ENCODE results near the gene EMC10. TPM values are rescaled to one million over a fixed set of nuclear protein-coding genes. Genes with fewer than 3 reads are reported as not detected.

EMC10 gene
- total RNA-seq, 1 experiment from 2014 or later = 109 TPM

GRCh38 chr19:50498219-50499056 is 22.1 kb downstream of the EMC10 start:
- Histone ChIP-seq H3K27me3 (ENCODE audit: insufficient read depth, low read length) (peaks cover 24% of the 10 kb centered on the region; the same call in 1 of the 2 replicates), H2AFZ (ENCODE audit: low read length) (no peak overlapping the region), H3K4me1 (ENCODE audit: insufficient read depth, low read length) (no peaks in the 10 kb centered on the region), H2BK120ac (ENCODE audit: low read depth, low read length, poor library complexity, severe bottlenecking) (no peak overlapping the region), H3K9ac (ENCODE audit: extremely low read depth, insufficient read length, low read length) (no peak overlapping the region), H2BK20ac (ENCODE audit: low read depth, low read length, poor library complexity, severe bottlenecking) (no peak overlapping the region), H2BK5ac (ENCODE audit: insufficient read length, low read length) (no peak overlapping the region), H2BK12ac (ENCODE audit: insufficient read length, low read depth, low read length) (no peak overlapping the region), H3K79me1 (ENCODE audit: insufficient read depth, low read depth, low read length, poor library complexity, severe bottlenecking) (no peaks in the 10 kb centered on the region), H3K23ac (ENCODE audit: insufficient read length, low read depth, low read length) (no peak overlapping the region), H4K5ac (ENCODE audit: insufficient read length, low read depth, low read length) (no peak overlapping the region), H3K14ac (ENCODE audit: insufficient read depth, low read length) (no peak overlapping the region), H3K18ac (ENCODE audit: insufficient read length, low read depth, low read length) (no peak overlapping the region), H4K8ac (replicated peaks; ENCODE audit: insufficient read length, low read depth, low read length) (no peak overlapping the region), H3K4me2 (ENCODE audit: insufficient read depth, insufficient read length, low read length) (no peak overlapping the region), H4K91ac (ENCODE audit: insufficient read length, low read depth, low read length) (no peak overlapping the region), H2BK15ac (ENCODE audit: low read depth, low read length) (no peak overlapping the region), H3K4ac (ENCODE audit: low read depth, low read length) (no peak overlapping the region), H3K23me2 (ENCODE audit: insufficient read length, low read depth, low read length, poor library complexity, severe bottlenecking) (peaks cover 3% of the 10 kb centered on the region), H3K27ac (ENCODE audit: insufficient read length, low read depth, low read length) (no peak overlapping the region), H3T11ph (ENCODE audit: low read length) (no peak overlapping the region), H3K9me3 (ENCODE audit: control insufficient read depth, low read depth, low read length) (no peaks in the 10 kb centered on the region), H3K56ac (ENCODE audit: insufficient read length, low read depth, low read length) (no peak overlapping the region), H2AK5ac (ENCODE audit: insufficient read length, low read length) (no peak overlapping the region), H3K79me2 (ENCODE audit: insufficient read depth, low read length) (no peaks in the 10 kb centered on the region), H4K20me1 (ENCODE audit: control insufficient read depth, insufficient read depth, insufficient read length) (no peaks in the 10 kb centered on the region)
- DNase-seq = no peak
- WGBS (ENCODE audit: extremely low coverage, insufficient read length, low lambda C conversion rate) = no CpG with 5 or more reads among the region's 11 CpGs
- no peak overlapping the region for H3K4me3 Mint-ChIP-seq
- H3K4me1 Mint-ChIP-seq = peaks cover 2 to 11% of the 10 kb centered on the region in 2 experiments; a peak in 3 of 4 replicates
- H3K9me3 Mint-ChIP-seq = no peaks in the 10 kb centered on the region
- H3K27me3 Mint-ChIP-seq (ENCODE audit: low read depth) = peaks cover 44% of the 10 kb centered on the region
- H3K36me3 Mint-ChIP-seq (ENCODE audit: insufficient read depth in 1 of 3, low read depth in 3 of 3) = no peaks in the 10 kb centered on the region; a peak in 2 of 7 replicates
- H3K27ac Mint-ChIP-seq = no peak overlapping the region
- no peak for TF ChIP-seq CTCF (conservative IDR thresholded peaks at IDR 0.05)
